IPS-11a (cell line): ENCODE results near the gene FOXK2.
"Not testable (repeated sequence)": the region's sequence is repeated elsewhere in the genome, so short reads cannot be mapped to it uniquely, and the experiment has no call there.

ENCODE experiments used
- H3K4me3 ChIP-seq: one replicate; pipeline ENCODE4 v1.5.1; 2013; ENCODE audit warnings: low read depth, low read length, control low read depth

Gene FOXK2

GRCh38 chr17:82561429-82562035 lies 42.0 kb downstream of the FOXK2 start:
- H3K4me3 ChIP-seq, result no peak overlapping the region

GRCh38 chr17:82562718-82563220 lies 43.2 kb downstream of the FOXK2 start:
- not testable (repeated sequence) for H3K4me3 ChIP-seq

- no peak overlapping the region for H3K4me3 ChIP-seq
Observed at GRCh38 chr17:82563318-82563717, 43.8 kb downstream of the FOXK2 start.

- not testable (repeated sequence) for H3K4me3 ChIP-seq
Observed at GRCh38 chr17:82563745-82564144, 44.2 kb downstream of the FOXK2 start.

- no peak overlapping the region for H3K4me3 ChIP-seq
Observed at GRCh38 chr17:82564241-82564640, 44.7 kb downstream of the FOXK2 start.

GRCh38 chr17:82565551-82565950 lies 46.0 kb downstream of the FOXK2 start:
- no peak overlapping the region for H3K4me3 ChIP-seq

GRCh38 chr17:82566129-82566960 lies 46.8 kb downstream of the FOXK2 start:
- H3K4me3 ChIP-seq, result no peak overlapping the region

- no peak overlapping the region for H3K4me3 ChIP-seq
Observed at GRCh38 chr17:82567286-82567685, 47.8 kb downstream of the FOXK2 start.

- no peak overlapping the region for H3K4me3 ChIP-seq
Observed at GRCh38 chr17:82568997-82569393, 49.5 kb downstream of the FOXK2 start.

GRCh38 chr17:82569621-82570020 lies 50.1 kb downstream of the FOXK2 start:
- H3K4me3 ChIP-seq, result no peak overlapping the region

- H3K4me3 ChIP-seq, result no peak overlapping the region
Observed at GRCh38 chr17:82570277-82570676, 50.7 kb downstream of the FOXK2 start.

GRCh38 chr17:82571855-82572254 lies 52.3 kb downstream of the FOXK2 start:
- H3K4me3 ChIP-seq, result no peak overlapping the region

- no peak overlapping the region for H3K4me3 ChIP-seq
Observed at GRCh38 chr17:82574041-82574440, 54.5 kb downstream of the FOXK2 start.

GRCh38 chr17:82575581-82576221 lies 56.2 kb downstream of the FOXK2 start:
- not testable (repeated sequence) for H3K4me3 ChIP-seq

GRCh38 chr17:82577300-82577699 lies 57.8 kb downstream of the FOXK2 start:
- no peak overlapping the region for H3K4me3 ChIP-seq

- H3K4me3 ChIP-seq, result not testable (repeated sequence)
Observed at GRCh38 chr17:82579969-82580368, 60.4 kb downstream of the FOXK2 start.

GRCh38 chr17:82582213-82582612 lies 62.7 kb downstream of the FOXK2 start:
- H3K4me3 ChIP-seq, result no peak overlapping the region

GRCh38 chr17:82582709-82583108 lies 63.2 kb downstream of the FOXK2 start:
- no peak overlapping the region for H3K4me3 ChIP-seq

GRCh38 chr17:82583720-82584234 lies 64.2 kb downstream of the FOXK2 start:
- H3K4me3 ChIP-seq, result no peak overlapping the region

GRCh38 chr17:82585935-82586575 lies 66.5 kb downstream of the FOXK2 start:
- H3K4me3 ChIP-seq, result not testable (repeated sequence)

GRCh38 chr17:82586576-82587233 lies 67.2 kb downstream of the FOXK2 start:
- H3K4me3 ChIP-seq, result no peak overlapping the region
